T-helper 2 cell treated with Interferon-gamma antibody and Interleukin-4, amounts not matched to agents 5 μg/mL and 100 μg/mL, for 36 hours (primary cell): ENCODE measurements around the gene FARP1.

Source experiments
- DNase-seq: peaks from one replicate; pipeline ENCODE4 v3.0.0; 2021; ENCODE audit warnings: low spot score
- H3K27ac Mint-ChIP-seq: one replicate; pipeline ENCODE4 v1.8.0; 2021; ENCODE audit warnings: mild to moderate bottlenecking, mixed read lengths
- H3K27me3 Mint-ChIP-seq: one replicate; pipeline ENCODE4 v1.8.0; 2021; ENCODE audit warnings: low read depth, mixed read lengths
- H3K36me3 Mint-ChIP-seq: one replicate; pipeline ENCODE4 v1.8.0; 2021; ENCODE audit warnings: low read depth, mixed read lengths
- H3K4me1 Mint-ChIP-seq: one replicate; pipeline ENCODE4 v1.8.0; 2021; ENCODE audit warnings: low read depth, mixed read lengths
- H3K4me3 Mint-ChIP-seq: one replicate; pipeline ENCODE4 v1.8.0; 2022; ENCODE audit warnings: mild to moderate bottlenecking, moderate library complexity, mixed read lengths
- H3K9me3 Mint-ChIP-seq: one replicate; pipeline ENCODE4 v1.8.0; 2021; ENCODE audit warnings: mixed read lengths

Gene FARP1

GRCh38 chr13:98246538-98247172, 103.8 kb downstream of the FARP1 start:
- Mint-ChIP-seq H3K27me3 (peaks cover 2% of the 10 kb centered on the region), H3K4me3 (no peak overlapping the region), H3K9me3 (no peaks in the 10 kb centered on the region), H3K4me1 (no peaks in the 10 kb centered on the region), H3K36me3 (no peaks in the 10 kb centered on the region), H3K27ac (no peak overlapping the region)
- DNase-seq, result no peak

GRCh38 chr13:98251708-98252107, 108.8 kb downstream of the FARP1 start:
- H3K4me1 Mint-ChIP-seq, result no peaks in the 10 kb centered on the region
- no peak overlapping the region for H3K4me3 Mint-ChIP-seq
- no peak overlapping the region for H3K27ac Mint-ChIP-seq
- no peaks in the 10 kb centered on the region for H3K9me3 Mint-ChIP-seq
- H3K36me3 Mint-ChIP-seq, result no peaks in the 10 kb centered on the region
- DNase-seq, result no peak
- peaks cover 5% of the 10 kb centered on the region for H3K27me3 Mint-ChIP-seq

GRCh38 chr13:98252931-98253470, 110.1 kb downstream of the FARP1 start:
- DNase-seq, result no peak
- Mint-ChIP-seq H3K4me1 (no peaks in the 10 kb centered on the region), H3K27ac (no peak overlapping the region), H3K27me3 (peaks cover 3% of the 10 kb centered on the region), H3K9me3 (no peaks in the 10 kb centered on the region), H3K36me3 (no peaks in the 10 kb centered on the region), H3K4me3 (no peak overlapping the region)

- Mint-ChIP-seq H3K36me3 (no peaks in the 10 kb centered on the region), H3K27me3 (peaks cover 3% of the 10 kb centered on the region), H3K4me1 (no peaks in the 10 kb centered on the region), H3K9me3 (no peaks in the 10 kb centered on the region), H3K4me3 (no peak overlapping the region), H3K27ac (no peak overlapping the region)
- DNase-seq, result no peak
Measured at GRCh38 chr13:98253526-98253925, 110.6 kb downstream of the FARP1 start.

- DNase-seq, result no peak
- no peaks in the 10 kb centered on the region for H3K4me1 Mint-ChIP-seq
Measured at GRCh38 chr13:98254513-98254912, 111.6 kb downstream of the FARP1 start.

GRCh38 chr13:98258226-98258625, 115.3 kb downstream of the FARP1 start:
- no peaks in the 10 kb centered on the region for H3K36me3 Mint-ChIP-seq
- no peak for DNase-seq
- H3K4me3 Mint-ChIP-seq, result no peak overlapping the region
- no peaks in the 10 kb centered on the region for H3K4me1 Mint-ChIP-seq
- peaks cover 3% of the 10 kb centered on the region for H3K27me3 Mint-ChIP-seq
- no peaks in the 10 kb centered on the region for H3K9me3 Mint-ChIP-seq
- no peak overlapping the region for H3K27ac Mint-ChIP-seq

More at GRCh38 chr13:98254513-98254912, 111.6 kb downstream of the FARP1 start:
- Mint-ChIP-seq H3K9me3 (no peaks in the 10 kb centered on the region), H3K27me3 (peaks cover 3% of the 10 kb centered on the region), H3K27ac (no peak overlapping the region), H3K36me3 (no peaks in the 10 kb centered on the region), H3K4me3 (no peak overlapping the region)

- H3K4me1 Mint-ChIP-seq, result no peaks in the 10 kb centered on the region
Measured at GRCh38 chr13:98260357-98261164, 117.7 kb downstream of the FARP1 start.

GRCh38 chr13:98261165-98261702, 118.3 kb downstream of the FARP1 start:
- Mint-ChIP-seq H3K9me3 (no peaks in the 10 kb centered on the region), H3K27me3 (no peaks in the 10 kb centered on the region)
- DNase-seq, result no peak

More at GRCh38 chr13:98260357-98261164, 117.7 kb downstream of the FARP1 start:
- H3K27ac Mint-ChIP-seq, result no peak overlapping the region
- DNase-seq, result no peak
- no peaks in the 10 kb centered on the region for H3K9me3 Mint-ChIP-seq
- H3K4me3 Mint-ChIP-seq, result no peak overlapping the region
- no peaks in the 10 kb centered on the region for H3K36me3 Mint-ChIP-seq
- peaks cover 3% of the 10 kb centered on the region for H3K27me3 Mint-ChIP-seq

GRCh38 chr13:98262292-98262691, 119.4 kb downstream of the FARP1 start:
- no peaks in the 10 kb centered on the region for H3K36me3 Mint-ChIP-seq

More at GRCh38 chr13:98261165-98261702, 118.3 kb downstream of the FARP1 start:
- no peak overlapping the region for H3K27ac Mint-ChIP-seq
- no peaks in the 10 kb centered on the region for H3K36me3 Mint-ChIP-seq
- no peaks in the 10 kb centered on the region for H3K4me1 Mint-ChIP-seq
- H3K4me3 Mint-ChIP-seq, result no peak overlapping the region

GRCh38 chr13:98263841-98264240, 120.9 kb downstream of the FARP1 start:
- Mint-ChIP-seq H3K4me1 (no peaks in the 10 kb centered on the region), H3K27ac (no peak overlapping the region), H3K9me3 (no peaks in the 10 kb centered on the region), H3K4me3 (no peak overlapping the region), H3K36me3 (no peaks in the 10 kb centered on the region), H3K27me3 (no peaks in the 10 kb centered on the region)
- DNase-seq, result no peak

More at GRCh38 chr13:98262292-98262691, 119.4 kb downstream of the FARP1 start:
- H3K4me3 Mint-ChIP-seq, result no peak overlapping the region
- DNase-seq, result no peak
- H3K27me3 Mint-ChIP-seq, result no peaks in the 10 kb centered on the region
- H3K27ac Mint-ChIP-seq, result no peak overlapping the region
- H3K4me1 Mint-ChIP-seq, result no peaks in the 10 kb centered on the region
- H3K9me3 Mint-ChIP-seq, result no peaks in the 10 kb centered on the region

GRCh38 chr13:98264877-98265276, 122.0 kb downstream of the FARP1 start:
- Mint-ChIP-seq H3K36me3 (no peaks in the 10 kb centered on the region), H3K27ac (no peak overlapping the region), H3K9me3 (no peaks in the 10 kb centered on the region), H3K4me1 (no peaks in the 10 kb centered on the region), H3K4me3 (no peak overlapping the region), H3K27me3 (no peaks in the 10 kb centered on the region)
- DNase-seq, result no peak

- no peaks in the 10 kb centered on the region for H3K9me3 Mint-ChIP-seq
- no peak for DNase-seq
- no peaks in the 10 kb centered on the region for H3K36me3 Mint-ChIP-seq
- H3K27me3 Mint-ChIP-seq, result no peaks in the 10 kb centered on the region
- H3K4me1 Mint-ChIP-seq, result no peaks in the 10 kb centered on the region
- H3K4me3 Mint-ChIP-seq, result no peak overlapping the region
- H3K27ac Mint-ChIP-seq, result no peak overlapping the region
Measured at GRCh38 chr13:98265692-98266551, 123.0 kb downstream of the FARP1 start.

GRCh38 chr13:98267080-98267912, 124.4 kb downstream of the FARP1 start:
- no peak overlapping the region for H3K4me3 Mint-ChIP-seq
- no peaks in the 10 kb centered on the region for H3K36me3 Mint-ChIP-seq
- no peaks in the 10 kb centered on the region for H3K27me3 Mint-ChIP-seq
- no peak overlapping the region for H3K27ac Mint-ChIP-seq
- DNase-seq, result no peak
- no peaks in the 10 kb centered on the region for H3K9me3 Mint-ChIP-seq
- H3K4me1 Mint-ChIP-seq, result no peaks in the 10 kb centered on the region
